Measurements from ENCODE around the gene GABRR1.

The GABRR1 gene

GRCh38 chr6:89183294-89183693 is 33.9 kb downstream of the GABRR1 start:
- TF ChIP-seq CTCF (IDR thresholded peaks at IDR 0.05) = no peak

GRCh38 chr6:89180971-89181370 is 36.2 kb downstream of the GABRR1 start:
- TF ChIP-seq CTCF (IDR thresholded peaks at IDR 0.05) = no peak

GRCh38 chr6:89180112-89180511 is 37.0 kb downstream of the GABRR1 start:
- TF ChIP-seq CTCF (IDR thresholded peaks at IDR 0.05) = no peak

GRCh38 chr6:89173634-89174033 is 43.5 kb downstream of the GABRR1 start:
- TF ChIP-seq CTCF (IDR thresholded peaks at IDR 0.05) = no peak

- TF ChIP-seq CTCF (IDR thresholded peaks at IDR 0.05) = no peak
Measured at GRCh38 chr6:89172131-89172530, 45.0 kb downstream of the GABRR1 start.

- TF ChIP-seq CTCF (IDR thresholded peaks at IDR 0.05) = no peak
Measured at GRCh38 chr6:89162047-89162371, 55.1 kb downstream of the GABRR1 start.

- no peak for TF ChIP-seq CTCF (IDR thresholded peaks at IDR 0.05)
Measured at GRCh38 chr6:89161326-89162046, 55.7 kb downstream of the GABRR1 start.
